Measurements from ENCODE around the gene TM4SF5.

TM4SF5 gene

DNA sequence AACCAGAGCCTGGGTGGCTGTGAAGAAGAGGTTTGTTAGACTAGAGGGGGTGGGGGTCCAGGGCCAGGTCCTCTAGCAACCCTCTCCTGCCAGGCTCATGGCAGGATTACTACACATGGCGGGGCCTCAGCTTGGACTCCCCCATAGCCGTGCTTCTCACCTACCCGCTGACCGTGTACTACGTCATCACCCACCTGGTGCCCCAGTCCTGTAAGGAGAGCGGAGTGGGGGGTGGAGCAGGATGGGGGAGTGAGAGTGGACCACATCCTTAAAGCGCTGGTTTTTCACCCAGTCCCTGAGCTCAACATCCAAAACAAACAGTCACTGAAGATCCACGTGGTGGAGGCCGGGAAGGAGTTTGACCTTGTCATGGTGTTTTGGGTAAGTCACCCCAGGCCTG lies 27.8 kb upstream of the TM4SF5 start:
- H3K4me3 ChIP-seq (replicated peaks; ENCODE audit: low read depth, low read length): no peak overlapping the region
- TF ChIP-seq, protein P1, sequence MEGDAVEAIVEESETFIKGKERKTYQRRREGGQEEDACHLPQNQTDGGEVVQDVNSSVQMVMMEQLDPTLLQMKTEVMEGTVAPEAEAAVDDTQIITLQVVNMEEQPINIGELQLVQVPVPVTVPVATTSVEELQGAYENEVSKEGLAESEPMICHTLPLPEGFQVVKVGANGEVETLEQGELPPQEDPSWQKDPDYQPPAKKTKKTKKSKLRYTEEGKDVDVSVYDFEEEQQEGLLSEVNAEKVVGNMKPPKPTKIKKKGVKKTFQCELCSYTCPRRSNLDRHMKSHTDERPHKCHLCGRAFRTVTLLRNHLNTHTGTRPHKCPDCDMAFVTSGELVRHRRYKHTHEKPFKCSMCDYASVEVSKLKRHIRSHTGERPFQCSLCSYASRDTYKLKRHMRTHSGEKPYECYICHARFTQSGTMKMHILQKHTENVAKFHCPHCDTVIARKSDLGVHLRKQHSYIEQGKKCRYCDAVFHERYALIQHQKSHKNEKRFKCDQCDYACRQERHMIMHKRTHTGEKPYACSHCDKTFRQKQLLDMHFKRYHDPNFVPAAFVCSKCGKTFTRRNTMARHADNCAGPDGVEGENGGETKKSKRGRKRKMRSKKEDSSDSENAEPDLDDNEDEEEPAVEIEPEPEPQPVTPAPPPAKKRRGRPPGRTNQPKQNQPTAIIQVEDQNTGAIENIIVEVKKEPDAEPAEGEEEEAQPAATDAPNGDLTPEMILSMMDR (IDR thresholded peaks at IDR 0.05; ENCODE audit: insufficient read depth, low read length, poor library complexity, severe bottlenecking): no peak
- no peaks in the 10 kb centered on the region for H3K36me3 ChIP-seq (ENCODE audit: control insufficient read depth, insufficient read depth, low read length)
- no peak for DNase-seq (ENCODE audit: extremely low read depth, insufficient read length)
- H3K27me3 ChIP-seq (replicated peaks; ENCODE audit: control insufficient read depth, insufficient read depth, low read length): no peaks in the 10 kb centered on the region; the same call in 1 of the 2 replicates

DNA sequence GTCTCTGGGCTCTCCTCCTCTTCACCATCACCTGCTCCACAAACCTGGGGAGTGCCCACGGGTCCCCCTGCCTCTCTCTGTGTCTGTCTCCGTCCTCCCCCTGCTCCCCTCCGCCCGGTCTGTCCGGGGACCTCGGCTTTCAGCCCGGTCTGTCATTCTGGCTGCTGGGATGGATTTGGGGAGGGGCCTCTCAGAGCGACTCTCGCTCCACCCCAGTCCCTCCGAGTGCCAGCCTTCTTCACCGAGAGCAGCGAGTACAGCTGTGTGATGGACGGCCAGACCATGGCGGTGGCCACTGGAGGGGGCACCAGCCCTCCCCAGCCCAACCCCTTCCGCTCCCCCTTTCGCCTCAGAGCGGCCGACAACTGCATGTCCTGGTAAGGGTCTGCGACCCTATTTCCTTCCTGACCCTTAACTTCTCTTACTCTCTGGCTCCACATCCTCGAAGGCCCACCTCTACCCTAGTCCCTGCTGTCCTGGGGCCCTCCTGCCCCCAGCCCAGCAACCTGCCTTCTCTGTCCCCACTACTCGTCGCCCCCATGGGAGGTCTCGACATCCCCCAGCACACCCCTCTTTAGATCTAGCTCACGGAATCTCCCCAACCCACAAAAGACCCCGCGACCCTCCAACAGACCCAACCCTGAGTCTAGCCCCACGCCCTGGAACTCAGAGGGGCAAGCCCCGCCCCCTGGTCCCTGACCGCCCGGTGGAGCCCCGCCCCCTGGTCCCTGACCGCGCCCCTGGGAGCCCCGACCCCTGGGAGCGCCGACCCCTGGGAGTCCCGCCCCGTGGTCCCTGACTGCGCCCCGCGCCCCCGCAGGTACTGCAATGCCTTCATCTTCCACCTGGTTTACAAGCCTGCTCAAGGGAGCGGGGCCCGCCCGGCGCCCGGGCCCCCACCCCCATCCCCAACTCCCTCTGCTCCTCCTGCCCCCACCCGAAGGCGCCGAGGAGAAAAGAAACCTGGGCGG lies 26.4 kb upstream of the TM4SF5 start:
- no peaks in the 10 kb centered on the region for H3K36me3 ChIP-seq (ENCODE audit: control insufficient read depth, insufficient read depth, low read length)
- TF ChIP-seq, protein P1 (IDR thresholded peaks at IDR 0.05; ENCODE audit: insufficient read depth, low read length, poor library complexity, severe bottlenecking): no peak
- H3K27me3 ChIP-seq (replicated peaks; ENCODE audit: control insufficient read depth, insufficient read depth, low read length): no peaks in the 10 kb centered on the region
- H3K4me3 ChIP-seq (replicated peaks; ENCODE audit: low read depth, low read length): no peak overlapping the region
- no peak for DNase-seq (ENCODE audit: extremely low read depth, insufficient read length)

DNA sequence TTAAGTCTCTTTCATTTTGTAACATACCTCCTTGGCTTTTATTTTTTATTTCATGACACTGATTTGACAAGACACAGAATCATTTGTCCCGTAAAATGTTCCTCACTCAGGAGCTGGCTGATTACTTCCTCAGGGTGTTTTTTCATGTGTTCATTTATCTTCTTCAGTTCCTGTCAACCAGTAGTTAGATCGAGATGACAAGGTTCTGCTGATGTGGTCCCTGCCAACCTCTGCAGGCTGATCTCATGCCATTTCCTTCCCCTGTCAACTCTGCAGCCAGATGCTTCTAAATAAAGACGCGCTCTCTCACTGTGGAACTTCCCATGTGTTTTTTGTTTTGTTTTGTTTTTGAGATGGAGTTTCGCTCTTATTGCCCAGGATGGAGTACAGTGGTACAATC lies 23.8 kb upstream of the TM4SF5 start:
- H3K4me3 ChIP-seq (replicated peaks; ENCODE audit: low read depth, low read length): no peak overlapping the region
- TF ChIP-seq, protein P1 (IDR thresholded peaks at IDR 0.05; ENCODE audit: insufficient read depth, low read length, poor library complexity, severe bottlenecking): no peak
- no peaks in the 10 kb centered on the region; the same call in 1 of the 2 replicates for H3K27me3 ChIP-seq (replicated peaks; ENCODE audit: control insufficient read depth, insufficient read depth, low read length)
- H3K36me3 ChIP-seq (ENCODE audit: control insufficient read depth, insufficient read depth, low read length): no peaks in the 10 kb centered on the region
- peak; percentile 37 for DNase-seq (ENCODE audit: extremely low read depth, insufficient read length)

- TF ChIP-seq, protein P1 (IDR thresholded peaks at IDR 0.05; ENCODE audit: insufficient read depth, low read length, poor library complexity, severe bottlenecking): no peak
- no peaks in the 10 kb centered on the region; the same call in 1 of the 2 replicates for H3K27me3 ChIP-seq (replicated peaks; ENCODE audit: control insufficient read depth, insufficient read depth, low read length)
- H3K4me3 ChIP-seq (replicated peaks; ENCODE audit: low read depth, low read length): no peak overlapping the region
- no peaks in the 10 kb centered on the region for H3K36me3 ChIP-seq (ENCODE audit: control insufficient read depth, insufficient read depth, low read length)
- DNase-seq (ENCODE audit: extremely low read depth, insufficient read length): no peak
Observed at GRCh38 chr17:4748686-4749085, 23.0 kb upstream of the TM4SF5 start.

DNA sequence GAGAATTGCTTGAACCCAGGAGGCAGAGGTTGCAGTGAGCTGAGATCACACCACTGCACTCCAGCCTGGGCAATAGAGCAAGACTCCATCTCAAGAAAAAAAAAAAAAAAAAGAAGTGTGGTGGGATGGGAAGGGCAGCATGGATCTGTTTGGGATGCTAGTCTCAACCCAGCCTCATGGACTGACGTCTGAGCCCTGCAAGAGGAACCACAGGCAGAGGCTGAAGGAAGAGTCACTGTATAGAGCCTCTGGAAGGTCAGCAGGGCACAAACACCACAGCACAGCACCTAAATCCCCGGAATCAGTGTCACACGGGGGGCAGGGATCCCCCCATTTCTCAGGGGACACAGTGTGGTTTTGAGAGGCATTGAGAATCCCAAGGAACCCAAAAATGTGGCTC lies 21.1 kb upstream of the TM4SF5 start:
- peaks cover 1% of the 10 kb centered on the region for H3K27me3 ChIP-seq (replicated peaks; ENCODE audit: control insufficient read depth, insufficient read depth, low read length)
- no peak overlapping the region for H3K4me3 ChIP-seq (replicated peaks; ENCODE audit: low read depth, low read length)
- H3K36me3 ChIP-seq (ENCODE audit: control insufficient read depth, insufficient read depth, low read length): no peaks in the 10 kb centered on the region
- TF ChIP-seq, protein P1 (IDR thresholded peaks at IDR 0.05; ENCODE audit: insufficient read depth, low read length, poor library complexity, severe bottlenecking): no peak
- DNase-seq (ENCODE audit: extremely low read depth, insufficient read length): no peak

Data from GM06990 (cell line).